Measurements from ENCODE around the gene SEC61A2. TPM values are rescaled to one million over a fixed set of nuclear protein-coding genes. Genes with fewer than 3 reads are reported as not detected.

The SEC61A2 gene
- total and polyA plus RNA-seq, 10 of the 15 experiments (the other 5 are each of a cell fraction or from before 2014, with no cell fraction given), result 3.0 to 36.2 (median 8.6) TPM

- Histone ChIP-seq H3K4me2 (ENCODE audit: control insufficient read depth, insufficient read depth) (no peak overlapping the region), H3K27ac (ENCODE audit: control insufficient read depth, insufficient read depth) (no peak overlapping the region), H3K36me3 (ENCODE audit: control insufficient read depth in 2 of 2, insufficient read depth in 2 of 2, low read length in 1 of 2) (peaks cover 0 to 19% of the 10 kb centered on the region in 2 experiments; a peak in 2 of 4 replicates), H3K9ac (ENCODE audit: control insufficient read depth, insufficient read depth, low read length) (no peak overlapping the region), H4K20me1 (ENCODE audit: control insufficient read depth, insufficient read depth) (no peaks in the 10 kb centered on the region), H3K79me2 (ENCODE audit: control insufficient read depth, insufficient read depth, low read length) (no peaks in the 10 kb centered on the region), H3K9me3 (replicated peaks; ENCODE audit: control insufficient read depth, insufficient read depth, low read length) (no peaks in the 10 kb centered on the region), H3K27me3 (replicated peaks in 1 of 2; ENCODE audit: control insufficient read depth in 2 of 2, insufficient read depth in 2 of 2, low read length in 1 of 2) (no peaks in the 10 kb centered on the region), H3K4me3 (no peak overlapping the region), H2AFZ (ENCODE audit: control insufficient read depth, low read depth, low read length) (no peak overlapping the region), H3K4me1 (ENCODE audit: control insufficient read depth, insufficient read depth, low read length) (no peaks in the 10 kb centered on the region)
- 88% methylated on average over 4 of the region's 4 CpGs for WGBS (ENCODE audit: insufficient coverage, insufficient replicate concordance, low lambda C conversion rate, missing lambda C conversion rate)
- ATAC-seq (no peak), DNase-seq (ENCODE audit: low read depth, low spot score) (no peak), FAIRE-seq (no peak)
- SMC1A ChIA-PET (ENCODE audit: uncharacterized antibody, unreplicated experiment), result no interaction called here
- CTCF ChIA-PET, result no interaction called here
- RAD21 ChIA-PET (ENCODE audit: unreplicated experiment), result no interaction called here
- no peak for TF ChIP-seq CEBPZ (IDR thresholded peaks at IDR 0.05; ENCODE audit: low read depth, low read length)
- TF ChIP-seq ZBTB33 (IDR thresholded peaks at IDR 0.05), result no peak
- TF ChIP-seq CBX3 (IDR thresholded peaks at IDR 0.05; ENCODE audit: borderline replicate concordance, low read depth), result no peak
- TF ChIP-seq KLF5 (IDR thresholded peaks at IDR 0.05; ENCODE audit: partially characterized antibody), result no peak
- no peak for TF ChIP-seq USF1 (IDR thresholded peaks at IDR 0.05; ENCODE audit: borderline replicate concordance, extremely low read length, insufficient read depth, low read depth, low read length)
- TF ChIP-seq POLR2A (IDR thresholded peaks at IDR 0.05; ENCODE audit: low read depth, low read length), result no peak
- no peak for TF ChIP-seq STAT3 (IDR thresholded peaks at IDR 0.05; ENCODE audit: low read depth, low read length)
- TF ChIP-seq BCL3 (IDR thresholded peaks at IDR 0.05; ENCODE audit: borderline replicate concordance, insufficient read depth, low read depth, low read length, poor library complexity, severe bottlenecking), result no peak
- TF ChIP-seq BACH1 (IDR thresholded peaks at IDR 0.05; ENCODE audit: borderline replicate concordance), result no peak
- no peak for TF ChIP-seq TBL1XR1 (IDR thresholded peaks at IDR 0.05; ENCODE audit: low read depth, low read length)
- no peak for TF ChIP-seq E2F8 (IDR thresholded peaks at IDR 0.05; ENCODE audit: low read depth, partially characterized antibody)
- intact Hi-C loops (cut with micrococcal nuclease; ENCODE audit: unreplicated experiment) (no loop called here), in situ Hi-C loops (cut with MboI) (no loop called here)
- POLR2A ChIA-PET, result interaction anchor here (1.3 kb wide), 1 partner anchor 10 kb away, joined by 3 read pairs; no protein-coding TSS in a partner anchor
- BruUV-seq (replicated peaks), result no TSS peak
These were observed 30.5 kb upstream of the SEC61A2 start for GRCh38 chr10:12098966-12099365.
